ENCODE data around the gene TMEM258. TPM values are rescaled to one million over a fixed set of nuclear protein-coding genes. Genes with fewer than 3 reads are reported as not detected.

Gene TMEM258
- total and polyA plus RNA-seq, 9 of the 15 experiments (the other 6 are each of a cell fraction or from before 2014, with no cell fraction given), result 97.2 to 856 (median 231) TPM

DNA sequence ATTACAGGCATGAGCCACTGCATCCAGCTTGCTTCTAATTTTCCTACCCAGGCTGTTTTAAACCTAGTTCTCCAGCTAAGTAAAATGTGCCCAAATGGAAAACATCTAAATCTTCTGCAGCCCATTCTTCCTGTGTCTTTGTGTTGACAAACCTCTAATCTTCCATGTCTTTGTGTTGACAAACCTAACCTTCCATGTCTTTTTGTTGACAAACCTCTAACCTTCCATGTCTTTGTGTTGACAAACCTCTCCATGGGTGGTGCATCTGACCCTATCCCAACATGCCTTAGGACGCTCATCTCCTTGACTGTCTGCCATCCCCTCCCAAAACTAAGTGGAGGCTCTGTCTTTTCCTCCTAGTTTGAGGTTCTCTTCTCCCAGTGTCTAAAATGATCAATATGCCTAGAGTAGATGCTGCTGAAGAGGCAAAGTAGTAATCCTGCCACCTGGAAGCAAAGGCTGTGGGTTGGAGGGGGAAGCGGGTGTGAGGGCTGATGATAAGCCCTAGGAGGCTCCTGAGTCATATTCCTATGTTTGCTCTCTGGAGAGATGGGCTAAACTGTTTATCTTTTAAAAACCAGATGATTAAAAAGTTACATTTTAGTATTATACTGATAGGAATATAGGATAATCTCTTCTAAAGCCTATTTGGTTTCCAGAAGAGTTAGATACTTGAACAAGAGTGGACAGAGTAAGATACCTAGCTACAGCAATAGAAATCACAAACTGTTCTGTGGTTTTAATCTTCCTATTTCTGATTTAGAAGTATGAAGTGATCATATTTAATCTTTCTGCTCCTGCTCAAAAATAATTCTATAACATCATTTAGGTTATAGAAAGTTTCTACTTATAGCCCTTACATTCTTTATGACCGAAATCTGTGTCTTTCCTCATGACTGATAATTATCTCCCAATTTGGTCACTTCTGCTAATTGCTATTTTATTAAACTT, 8.2 kb upstream of the TMEM258 start (continued):
- TF ChIP-seq BACH1 (tag; IDR thresholded peaks at IDR 0.05), result peak; percentile 57; the same call in 1 of the 2 replicates
- TF ChIP-seq ZNF197 (CRISPR knock-in tag; IDR thresholded peaks at IDR 0.05; ENCODE audit: low read depth), result peak; percentile 60; the same call in 1 of the 2 replicates
- TF ChIP-seq SMAD1 (IDR thresholded peaks at IDR 0.05; ENCODE audit: low read depth, low read length, partially characterized antibody), result no peak
- no peak for TF ChIP-seq HNRNPH1 (optimal IDR thresholded peaks at IDR 0.05; ENCODE audit: low read depth, low read length)
- TF ChIP-seq, protein P1, sequence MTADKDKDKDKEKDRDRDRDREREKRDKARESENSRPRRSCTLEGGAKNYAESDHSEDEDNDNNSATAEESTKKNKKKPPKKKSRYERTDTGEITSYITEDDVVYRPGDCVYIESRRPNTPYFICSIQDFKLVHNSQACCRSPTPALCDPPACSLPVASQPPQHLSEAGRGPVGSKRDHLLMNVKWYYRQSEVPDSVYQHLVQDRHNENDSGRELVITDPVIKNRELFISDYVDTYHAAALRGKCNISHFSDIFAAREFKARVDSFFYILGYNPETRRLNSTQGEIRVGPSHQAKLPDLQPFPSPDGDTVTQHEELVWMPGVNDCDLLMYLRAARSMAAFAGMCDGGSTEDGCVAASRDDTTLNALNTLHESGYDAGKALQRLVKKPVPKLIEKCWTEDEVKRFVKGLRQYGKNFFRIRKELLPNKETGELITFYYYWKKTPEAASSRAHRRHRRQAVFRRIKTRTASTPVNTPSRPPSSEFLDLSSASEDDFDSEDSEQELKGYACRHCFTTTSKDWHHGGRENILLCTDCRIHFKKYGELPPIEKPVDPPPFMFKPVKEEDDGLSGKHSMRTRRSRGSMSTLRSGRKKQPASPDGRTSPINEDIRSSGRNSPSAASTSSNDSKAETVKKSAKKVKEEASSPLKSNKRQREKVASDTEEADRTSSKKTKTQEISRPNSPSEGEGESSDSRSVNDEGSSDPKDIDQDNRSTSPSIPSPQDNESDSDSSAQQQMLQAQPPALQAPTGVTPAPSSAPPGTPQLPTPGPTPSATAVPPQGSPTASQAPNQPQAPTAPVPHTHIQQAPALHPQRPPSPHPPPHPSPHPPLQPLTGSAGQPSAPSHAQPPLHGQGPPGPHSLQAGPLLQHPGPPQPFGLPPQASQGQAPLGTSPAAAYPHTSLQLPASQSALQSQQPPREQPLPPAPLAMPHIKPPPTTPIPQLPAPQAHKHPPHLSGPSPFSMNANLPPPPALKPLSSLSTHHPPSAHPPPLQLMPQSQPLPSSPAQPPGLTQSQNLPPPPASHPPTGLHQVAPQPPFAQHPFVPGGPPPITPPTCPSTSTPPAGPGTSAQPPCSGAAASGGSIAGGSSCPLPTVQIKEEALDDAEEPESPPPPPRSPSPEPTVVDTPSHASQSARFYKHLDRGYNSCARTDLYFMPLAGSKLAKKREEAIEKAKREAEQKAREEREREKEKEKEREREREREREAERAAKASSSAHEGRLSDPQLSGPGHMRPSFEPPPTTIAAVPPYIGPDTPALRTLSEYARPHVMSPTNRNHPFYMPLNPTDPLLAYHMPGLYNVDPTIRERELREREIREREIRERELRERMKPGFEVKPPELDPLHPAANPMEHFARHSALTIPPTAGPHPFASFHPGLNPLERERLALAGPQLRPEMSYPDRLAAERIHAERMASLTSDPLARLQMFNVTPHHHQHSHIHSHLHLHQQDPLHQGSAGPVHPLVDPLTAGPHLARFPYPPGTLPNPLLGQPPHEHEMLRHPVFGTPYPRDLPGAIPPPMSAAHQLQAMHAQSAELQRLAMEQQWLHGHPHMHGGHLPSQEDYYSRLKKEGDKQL (CRISPR knock-in tag; IDR thresholded peaks at IDR 0.05; ENCODE audit: borderline replicate concordance), result no peak
- TF ChIP-seq, protein P2, sequence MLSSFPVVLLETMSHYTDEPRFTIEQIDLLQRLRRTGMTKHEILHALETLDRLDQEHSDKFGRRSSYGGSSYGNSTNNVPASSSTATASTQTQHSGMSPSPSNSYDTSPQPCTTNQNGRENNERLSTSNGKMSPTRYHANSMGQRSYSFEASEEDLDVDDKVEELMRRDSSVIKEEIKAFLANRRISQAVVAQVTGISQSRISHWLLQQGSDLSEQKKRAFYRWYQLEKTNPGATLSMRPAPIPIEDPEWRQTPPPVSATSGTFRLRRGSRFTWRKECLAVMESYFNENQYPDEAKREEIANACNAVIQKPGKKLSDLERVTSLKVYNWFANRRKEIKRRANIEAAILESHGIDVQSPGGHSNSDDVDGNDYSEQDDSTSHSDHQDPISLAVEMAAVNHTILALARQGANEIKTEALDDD (IDR thresholded peaks at IDR 0.05), result peak; percentile 88
- TF ChIP-seq RBM25 (IDR thresholded peaks at IDR 0.05; ENCODE audit: low read depth, low read length, severe bottlenecking), result no peak
- TF ChIP-seq POU5F1 (IDR thresholded peaks at IDR 0.05; ENCODE audit: borderline replicate concordance, low read depth, low read length, partially characterized antibody), result no peak
- no peak for TF ChIP-seq RBM15 (IDR thresholded peaks at IDR 0.05; ENCODE audit: insufficient read depth, low read length)
- TF ChIP-seq FOXK2 (conservative IDR thresholded peaks at IDR 0.05 in 1 of 2, IDR thresholded peaks at IDR 0.05 in 1 of 2; ENCODE audit: low read depth in 2 of 2), result peak; percentile 67 to 72; a peak in 2 of 4 replicates
- TF ChIP-seq RFX7 (CRISPR knock-in tag; IDR thresholded peaks at IDR 0.05), result no peak
- TF ChIP-seq, protein P3, sequence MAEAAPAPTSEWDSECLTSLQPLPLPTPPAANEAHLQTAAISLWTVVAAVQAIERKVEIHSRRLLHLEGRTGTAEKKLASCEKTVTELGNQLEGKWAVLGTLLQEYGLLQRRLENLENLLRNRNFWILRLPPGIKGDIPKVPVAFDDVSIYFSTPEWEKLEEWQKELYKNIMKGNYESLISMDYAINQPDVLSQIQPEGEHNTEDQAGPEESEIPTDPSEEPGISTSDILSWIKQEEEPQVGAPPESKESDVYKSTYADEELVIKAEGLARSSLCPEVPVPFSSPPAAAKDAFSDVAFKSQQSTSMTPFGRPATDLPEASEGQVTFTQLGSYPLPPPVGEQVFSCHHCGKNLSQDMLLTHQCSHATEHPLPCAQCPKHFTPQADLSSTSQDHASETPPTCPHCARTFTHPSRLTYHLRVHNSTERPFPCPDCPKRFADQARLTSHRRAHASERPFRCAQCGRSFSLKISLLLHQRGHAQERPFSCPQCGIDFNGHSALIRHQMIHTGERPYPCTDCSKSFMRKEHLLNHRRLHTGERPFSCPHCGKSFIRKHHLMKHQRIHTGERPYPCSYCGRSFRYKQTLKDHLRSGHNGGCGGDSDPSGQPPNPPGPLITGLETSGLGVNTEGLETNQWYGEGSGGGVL (CRISPR knock-in tag; IDR thresholded peaks at IDR 0.05), result no peak
- TF ChIP-seq CCAR2 (IDR thresholded peaks at IDR 0.05; ENCODE audit: low read depth, low read length), result no peak
- TF ChIP-seq, protein P4, sequence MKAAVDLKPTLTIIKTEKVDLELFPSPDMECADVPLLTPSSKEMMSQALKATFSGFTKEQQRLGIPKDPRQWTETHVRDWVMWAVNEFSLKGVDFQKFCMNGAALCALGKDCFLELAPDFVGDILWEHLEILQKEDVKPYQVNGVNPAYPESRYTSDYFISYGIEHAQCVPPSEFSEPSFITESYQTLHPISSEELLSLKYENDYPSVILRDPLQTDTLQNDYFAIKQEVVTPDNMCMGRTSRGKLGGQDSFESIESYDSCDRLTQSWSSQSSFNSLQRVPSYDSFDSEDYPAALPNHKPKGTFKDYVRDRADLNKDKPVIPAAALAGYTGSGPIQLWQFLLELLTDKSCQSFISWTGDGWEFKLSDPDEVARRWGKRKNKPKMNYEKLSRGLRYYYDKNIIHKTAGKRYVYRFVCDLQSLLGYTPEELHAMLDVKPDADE (conservative IDR thresholded peaks at IDR 0.05; ENCODE audit: control insufficient read depth, low read depth, low read length), result 0 out of 2 replicates have a peak, but pooled peaks have one; percentile 35
- 0 out of 2 replicates have a peak, but pooled peaks have one; percentile 15 for TF ChIP-seq L3MBTL2 (IDR thresholded peaks at IDR 0.05)

All from K562 (cell line).